Uterus (tissue), 4 donors: ENCODE results near the gene ARID5A. TPM values are rescaled to one million over a fixed set of nuclear protein-coding genes. Genes with fewer than 3 reads are reported as not detected.

ENCODE experiments used
- DNase-seq, 2 donors: peaks; one replicate each; pipeline ENCODE4 v3.0.0-alpha.2; 2019 to 2020
- H3K27ac ChIP-seq, 2 donors: fragments of 200-600 bp; sonication (generic); 1 replicate in 1 of 2; 2 replicates in 1 of 2; pipeline ENCODE4 v1.5.1; 2016 to 2018
- H3K27me3 ChIP-seq, 2 donors: fragments of 200-600 bp; sonication (generic); one replicate each; pipeline ENCODE4 v1.5.1; 2018 to 2019; ENCODE audit warnings: control low read depth in 1 of 2
- H3K36me3 ChIP-seq, 2 donors: fragments of 200-600 bp; sonication (generic); one replicate each; pipeline ENCODE4 v1.5.1; 2019; ENCODE audit warnings: control low read depth in 1 of 2
- H3K4me1 ChIP-seq, 2 donors: fragments of 200-600 bp; sonication (generic); one replicate each; pipeline ENCODE4 v1.5.1; 2018 to 2019; ENCODE audit warnings: control low read depth in 1 of 2
- H3K4me3 ChIP-seq, 2 donors: fragments of 200-600 bp; sonication (generic); 1 replicate in 1 of 2; 2 replicates in 1 of 2; pipeline ENCODE4 v1.5.1; 2018 to 2019; ENCODE audit warnings: mild to moderate bottlenecking in 1 of 2
- H3K9me3 ChIP-seq, 2 donors: fragments of 200-600 bp; sonication (generic); one replicate each; pipeline ENCODE4 v1.5.1; 2019; ENCODE audit warnings: control low read depth in 1 of 2
- POLR2A ChIP-seq, 2 donors: fragments of 450-650 bp; IDR thresholded peaks; one replicate each; pipeline ENCODE4 v1.6.1; 2016; ENCODE audit warnings: antibody characterized with exemption in 2 of 2, mild to moderate bottlenecking in 1 of 2, moderate library complexity in 1 of 2
- intact Hi-C: fragments of 100-400 bp; cut with DNase I; formaldehyde crosslinking; loops from one replicate; pipeline ENCODE4 v1.15.1; 2023; ENCODE audit warnings: low total_unique reads
- total RNA-seq, 4 donors: library from RNA; depleted of rRNA in 3 of 4; stranded (reverse); fragments of >200 nt in 3 of 4; gene quantifications; one replicate each; pipeline versions ENCODE4 v1.1.0 to v1.2.4, GENCODE V29; 2014 to 2023
- TF ChIP-seq, protein P1 (sequence below), 4 experiments: fragments of 200-600 bp in 2 of 4; fragments of 450-650 bp in 2 of 4; sonication (generic) in 2 of 4; IDR thresholded peaks; one replicate each; pipeline ENCODE4 v1.5.1; 2016 to 2019; ENCODE audit warnings: antibody characterized with exemption in 4 of 4, mild to moderate bottlenecking in 2 of 4, moderate library complexity in 1 of 4
- donor health status: DM: yes; HTN: yes; CAD: no.

Gene ARID5A
- total RNA-seq, 4 donors from 2014 or later, result 15.1 to 73.5 (median 36.3) TPM

DNA sequence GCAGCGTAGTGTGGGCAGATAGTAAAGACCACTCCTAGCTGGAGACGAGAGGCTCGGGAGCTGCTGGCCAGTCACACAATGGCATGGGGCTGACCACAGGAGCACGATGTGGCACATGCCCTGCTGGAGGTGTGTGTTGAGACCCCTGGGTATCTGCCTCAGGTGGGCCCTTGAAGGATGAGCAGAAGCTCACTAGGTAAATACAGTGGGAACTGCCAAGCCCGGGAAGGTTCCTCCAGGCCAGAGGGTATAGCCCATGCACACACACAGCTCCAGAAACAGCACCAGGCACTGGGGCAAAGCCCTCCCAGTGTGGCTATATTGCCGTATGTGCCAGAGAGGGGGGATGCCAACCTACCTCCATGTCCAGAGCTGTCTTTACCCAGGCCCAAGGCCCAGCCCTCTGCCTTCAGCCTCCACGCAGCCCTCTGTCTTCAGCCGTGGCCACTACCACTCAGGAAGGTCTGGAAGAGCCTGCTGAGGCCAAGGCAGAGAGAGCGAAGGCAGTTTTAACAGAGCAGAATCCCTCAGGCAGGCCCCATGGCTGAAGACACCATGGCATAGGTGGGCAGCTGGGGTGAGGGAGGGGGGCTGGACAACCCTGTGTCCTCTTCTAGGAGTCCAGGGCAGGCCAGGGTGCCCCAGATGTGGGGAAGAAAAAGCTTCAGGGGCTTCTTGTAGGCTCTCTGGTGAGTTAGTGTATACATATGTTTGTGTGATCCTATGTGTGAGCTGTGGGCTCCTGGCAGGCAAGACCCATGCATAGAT lies 7.0 kb upstream of the ARID5A start:
- TF ChIP-seq, protein P1, sequence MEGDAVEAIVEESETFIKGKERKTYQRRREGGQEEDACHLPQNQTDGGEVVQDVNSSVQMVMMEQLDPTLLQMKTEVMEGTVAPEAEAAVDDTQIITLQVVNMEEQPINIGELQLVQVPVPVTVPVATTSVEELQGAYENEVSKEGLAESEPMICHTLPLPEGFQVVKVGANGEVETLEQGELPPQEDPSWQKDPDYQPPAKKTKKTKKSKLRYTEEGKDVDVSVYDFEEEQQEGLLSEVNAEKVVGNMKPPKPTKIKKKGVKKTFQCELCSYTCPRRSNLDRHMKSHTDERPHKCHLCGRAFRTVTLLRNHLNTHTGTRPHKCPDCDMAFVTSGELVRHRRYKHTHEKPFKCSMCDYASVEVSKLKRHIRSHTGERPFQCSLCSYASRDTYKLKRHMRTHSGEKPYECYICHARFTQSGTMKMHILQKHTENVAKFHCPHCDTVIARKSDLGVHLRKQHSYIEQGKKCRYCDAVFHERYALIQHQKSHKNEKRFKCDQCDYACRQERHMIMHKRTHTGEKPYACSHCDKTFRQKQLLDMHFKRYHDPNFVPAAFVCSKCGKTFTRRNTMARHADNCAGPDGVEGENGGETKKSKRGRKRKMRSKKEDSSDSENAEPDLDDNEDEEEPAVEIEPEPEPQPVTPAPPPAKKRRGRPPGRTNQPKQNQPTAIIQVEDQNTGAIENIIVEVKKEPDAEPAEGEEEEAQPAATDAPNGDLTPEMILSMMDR (IDR thresholded peaks at IDR 0.05), result no peak
- TF ChIP-seq POLR2A (IDR thresholded peaks at IDR 0.05), result no peak
- no peaks in the 10 kb centered on the region for H3K9me3 ChIP-seq
- H3K27ac ChIP-seq, result peak overlapping the region; percentile 100
- H3K36me3 ChIP-seq, result no peaks in the 10 kb centered on the region
- H3K4me3 ChIP-seq, result no peak overlapping the region
- H3K4me1 ChIP-seq, result peaks cover 26 to 28% of the 10 kb centered on the region in 2 donors
- DNase-seq, result no peak
- intact Hi-C loops, result no loop called here
- no peaks in the 10 kb centered on the region for H3K27me3 ChIP-seq

DNA sequence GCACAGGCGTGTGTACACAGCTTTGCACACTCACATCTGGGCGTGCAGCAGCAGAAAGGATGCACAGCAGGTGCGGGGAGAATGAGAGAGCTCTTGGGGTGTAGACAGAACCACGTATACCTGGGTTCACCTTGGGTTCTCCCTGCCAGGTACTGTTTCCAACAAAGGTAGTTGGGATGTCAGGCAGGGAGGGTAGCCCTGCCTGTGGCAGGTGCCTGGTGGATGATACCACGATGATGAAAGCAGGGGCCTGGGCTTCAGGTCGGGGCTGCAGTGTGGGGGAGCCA lies 6.5 kb upstream of the ARID5A start:
- peak overlapping the region; percentile 100 for H3K27ac ChIP-seq

DNA sequence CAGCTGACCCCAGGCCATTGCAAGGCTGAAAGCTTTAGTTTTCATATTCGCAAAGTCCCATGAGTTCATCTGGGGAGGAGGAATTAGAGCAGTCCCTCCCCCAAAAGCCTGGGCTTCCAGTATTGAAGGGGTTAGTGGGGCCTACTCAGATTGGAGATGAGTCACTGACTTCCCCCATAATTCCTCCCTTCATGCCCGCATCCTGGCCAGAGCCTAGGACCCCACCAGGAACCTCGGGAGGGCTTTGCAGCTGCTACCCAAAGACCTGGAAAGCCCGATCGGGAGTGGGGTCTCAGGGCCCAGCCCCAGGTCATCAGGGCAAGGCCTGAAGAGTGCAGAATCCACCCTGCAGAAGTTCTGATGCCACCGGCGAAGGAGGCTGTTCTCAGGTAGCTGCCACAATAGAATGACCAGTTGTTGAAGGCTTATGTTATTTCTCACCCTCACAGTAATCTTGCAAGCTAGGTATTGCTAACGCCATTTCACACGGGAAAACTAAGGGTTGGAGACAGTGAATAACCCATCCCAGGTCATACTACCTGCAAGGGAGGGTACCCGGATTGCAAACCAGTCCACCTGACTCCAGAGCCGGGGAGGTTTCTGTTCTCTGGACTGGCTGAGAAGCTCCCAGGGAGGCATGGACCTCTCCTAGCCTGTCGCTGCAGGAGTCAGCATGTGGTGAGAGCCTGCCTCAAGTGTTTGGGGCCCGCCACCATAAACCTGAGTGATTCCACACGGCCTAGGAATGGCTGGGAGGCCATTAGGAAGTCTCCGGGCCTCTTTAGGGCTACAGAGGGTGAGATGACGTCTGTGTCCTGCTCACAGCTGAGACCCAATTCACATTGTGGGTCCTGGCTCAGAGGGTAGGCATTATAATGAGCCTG lies 5.8 kb upstream of the ARID5A start:
- Histone ChIP-seq H3K4me1 (peaks cover 26 to 32% of the 10 kb centered on the region in 2 donors), H3K27ac (peak overlapping the region; percentile 100), H3K9me3 (no peaks in the 10 kb centered on the region), H3K36me3 (no peaks in the 10 kb centered on the region), H3K27me3 (no peaks in the 10 kb centered on the region), H3K4me3 (no peak overlapping the region)
- TF ChIP-seq POLR2A (IDR thresholded peaks at IDR 0.05), result no peak
- TF ChIP-seq, protein P1 (IDR thresholded peaks at IDR 0.05), result no peak
- intact Hi-C loops, result no loop called here
- DNase-seq, result peak in 1 of 2 donors; percentile 43

More for the DNA sequence above, 6.5 kb upstream of the ARID5A start:
- DNase-seq, result no peak
- no peaks in the 10 kb centered on the region for H3K9me3 ChIP-seq
- peaks cover 26 to 32% of the 10 kb centered on the region in 2 donors for H3K4me1 ChIP-seq
- no peak overlapping the region for H3K4me3 ChIP-seq
- H3K27me3 ChIP-seq, result no peaks in the 10 kb centered on the region
- H3K36me3 ChIP-seq, result no peaks in the 10 kb centered on the region
- intact Hi-C loops, result no loop called here
- TF ChIP-seq POLR2A (IDR thresholded peaks at IDR 0.05), result no peak
- TF ChIP-seq, protein P1 (IDR thresholded peaks at IDR 0.05), result no peak

DNA sequence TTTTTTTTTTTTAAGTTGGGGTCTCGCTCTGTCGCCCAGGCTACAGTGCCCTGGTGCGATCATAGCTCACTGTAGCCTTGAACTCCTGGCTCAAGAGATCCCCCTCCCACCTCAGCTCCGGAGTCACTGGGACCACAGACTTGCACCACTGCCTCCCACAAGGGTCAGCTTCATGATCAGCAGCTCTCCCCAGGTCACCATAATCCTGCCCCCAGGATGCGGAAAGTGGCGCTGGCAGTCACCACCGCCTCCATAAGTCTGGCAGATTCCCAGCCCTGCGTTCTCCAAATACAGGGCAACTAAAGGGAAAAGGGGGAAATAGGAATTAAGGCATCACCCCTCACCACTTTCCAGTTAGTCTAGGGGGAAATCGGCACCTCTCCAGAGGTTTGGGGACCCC lies 5.2 kb upstream of the ARID5A start:
- DNase-seq, result peak in 1 of 2 donors; percentile 57
- Histone ChIP-seq H3K27ac (peak overlapping the region; percentile 100), H3K4me1 (peaks cover 26 to 32% of the 10 kb centered on the region in 2 donors), H3K4me3 (peak overlapping the region in 1 of 2 donors; percentile 28), H3K9me3 (no peaks in the 10 kb centered on the region), H3K36me3 (no peaks in the 10 kb centered on the region), H3K27me3 (no peaks in the 10 kb centered on the region)
- TF ChIP-seq, protein P1 (IDR thresholded peaks at IDR 0.05), result no peak
- no peak for TF ChIP-seq POLR2A (IDR thresholded peaks at IDR 0.05)
- intact Hi-C loops, result no loop called here
